GM21367 (cell line): ENCODE results near the gene CFAP97D2.
"Not testable (repeated sequence)": the region's sequence is repeated elsewhere in the genome, so short reads cannot be mapped to it uniquely, and the experiment has no call there.

Experiments
- ATAC-seq: cut with Tn5 transposase; IDR thresholded peaks from one replicate; pipeline ENCODE4 v1.9.1; 2021; ENCODE audit not compliant: unreplicated experiment

CFAP97D2 gene

DNA sequence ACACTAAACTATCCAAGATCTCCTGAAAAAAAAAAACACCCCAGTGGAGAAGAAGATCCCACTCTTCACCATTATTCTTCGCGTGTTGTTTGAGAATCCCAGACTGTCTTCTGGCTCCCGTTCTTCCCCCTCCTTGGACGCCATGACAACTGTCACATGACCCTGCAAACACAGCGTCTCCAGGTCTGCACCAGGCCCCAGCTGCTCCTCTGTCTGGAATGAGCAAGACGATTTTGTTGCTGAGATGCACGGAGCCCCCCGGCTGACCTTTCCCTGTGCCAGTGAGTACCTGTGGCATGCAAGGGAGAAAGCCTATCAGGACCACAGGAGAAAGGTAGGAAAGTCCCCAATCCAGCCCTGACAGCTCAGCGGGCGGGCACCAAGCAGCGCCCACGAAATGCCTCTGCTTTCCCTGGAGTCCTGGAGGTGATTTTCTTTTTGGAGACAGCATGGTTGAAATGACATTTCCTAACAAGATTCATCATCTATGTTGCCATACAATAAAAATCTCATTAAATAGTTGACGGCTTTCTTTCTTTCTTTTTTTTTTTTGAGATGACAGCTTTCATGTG is at the start of gene CFAP97D2:
TSS of gene CFAP97D2 (plus strand) at position 171 of the 572 bp plus-strand sequence. CDS start at position 245, 74 bp downstream.
- ATAC-seq, result no peak

DNA sequence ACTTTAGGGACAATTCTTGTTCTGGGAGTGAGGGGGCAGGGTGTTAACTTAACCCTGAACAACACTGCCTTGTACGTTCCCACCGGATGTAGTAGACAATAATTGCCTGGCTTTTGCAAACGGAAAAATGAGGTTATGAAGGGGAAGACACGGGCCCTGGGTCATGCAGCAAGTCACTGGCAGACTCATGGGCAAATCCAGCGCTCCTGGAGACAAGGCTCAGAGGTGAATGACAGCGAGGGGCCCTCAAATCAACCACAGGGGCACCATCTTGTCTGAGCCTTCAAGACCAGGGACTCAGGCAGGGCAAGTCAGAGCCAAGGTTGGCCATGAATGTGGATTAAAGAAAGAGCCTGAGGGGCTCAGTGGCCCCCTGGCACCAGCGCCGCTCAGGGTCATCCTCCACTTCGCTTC is 49.4 kb upstream of the CFAP97D2 start:
- no peak for ATAC-seq

DNA sequence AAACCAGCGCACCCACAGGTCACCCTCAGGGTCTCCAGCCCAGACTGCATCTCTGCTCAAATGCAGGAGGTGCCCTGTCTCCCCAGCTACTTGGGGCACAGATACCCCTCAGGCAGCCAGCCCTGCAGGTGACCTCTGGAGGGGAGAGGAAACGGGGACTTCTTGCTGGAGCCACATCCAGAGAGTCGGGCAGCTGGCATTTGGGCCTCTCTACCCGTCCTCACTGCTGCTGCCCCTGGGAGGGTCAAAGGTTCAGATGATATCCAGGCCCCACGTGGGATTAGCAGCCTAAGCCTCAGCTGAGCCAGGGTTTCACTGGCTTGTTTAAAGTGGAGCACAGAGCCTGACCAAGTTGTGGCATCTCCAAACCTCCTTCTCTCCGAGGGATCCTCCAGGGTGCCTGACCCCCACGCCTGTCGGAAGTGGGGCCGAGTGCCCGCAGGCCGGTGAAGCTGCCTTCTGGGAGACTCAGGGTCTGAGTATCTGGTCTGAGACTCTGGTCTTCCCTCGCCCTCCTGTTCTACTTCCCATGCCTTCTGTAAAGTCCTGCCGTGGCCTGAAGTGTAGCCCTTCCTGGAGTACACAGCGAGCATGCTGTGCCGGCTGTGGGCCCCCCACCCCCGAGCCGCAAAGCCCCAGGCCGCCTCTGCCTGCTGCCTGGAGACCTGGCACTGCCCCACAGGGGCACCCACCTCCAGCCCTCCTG is 48.8 kb upstream of the CFAP97D2 start:
- ATAC-seq, result no peak

DNA sequence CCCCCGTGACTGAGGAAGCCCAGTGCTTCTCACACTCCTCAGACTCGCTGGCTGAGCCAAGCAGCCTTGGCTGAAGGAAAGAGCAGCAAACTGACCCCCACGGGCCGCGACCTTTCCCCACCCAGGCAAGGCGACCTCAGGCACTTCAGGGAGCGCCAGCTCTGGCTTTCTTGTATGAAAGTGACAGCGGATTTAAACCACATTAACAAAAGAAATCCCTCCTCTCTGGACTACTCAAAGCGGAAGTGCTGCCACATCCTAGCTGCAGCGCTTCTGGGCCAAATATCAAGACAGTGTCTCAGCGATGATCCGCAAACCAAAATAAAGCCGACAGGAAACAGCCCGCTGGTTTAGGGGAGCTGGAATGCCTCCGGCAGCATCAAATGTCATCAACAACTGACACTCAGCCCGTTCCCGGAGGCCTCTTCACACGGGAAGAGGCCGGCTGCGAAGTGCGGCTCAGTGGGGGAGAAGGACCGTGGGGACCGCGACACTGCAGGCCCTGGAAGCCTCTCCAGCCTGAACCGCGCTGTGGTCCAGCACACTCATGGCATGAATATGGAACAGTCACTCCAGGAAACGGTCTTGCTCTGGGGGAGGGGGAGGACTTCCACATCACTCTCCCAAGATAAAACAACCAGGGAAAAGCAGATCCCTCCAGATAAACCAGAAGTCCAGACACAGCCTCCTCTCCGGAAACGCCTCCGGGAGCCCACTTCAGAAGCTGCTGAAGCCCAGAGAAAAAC is 48.0 kb upstream of the CFAP97D2 start:
- ATAC-seq, result no peak

DNA sequence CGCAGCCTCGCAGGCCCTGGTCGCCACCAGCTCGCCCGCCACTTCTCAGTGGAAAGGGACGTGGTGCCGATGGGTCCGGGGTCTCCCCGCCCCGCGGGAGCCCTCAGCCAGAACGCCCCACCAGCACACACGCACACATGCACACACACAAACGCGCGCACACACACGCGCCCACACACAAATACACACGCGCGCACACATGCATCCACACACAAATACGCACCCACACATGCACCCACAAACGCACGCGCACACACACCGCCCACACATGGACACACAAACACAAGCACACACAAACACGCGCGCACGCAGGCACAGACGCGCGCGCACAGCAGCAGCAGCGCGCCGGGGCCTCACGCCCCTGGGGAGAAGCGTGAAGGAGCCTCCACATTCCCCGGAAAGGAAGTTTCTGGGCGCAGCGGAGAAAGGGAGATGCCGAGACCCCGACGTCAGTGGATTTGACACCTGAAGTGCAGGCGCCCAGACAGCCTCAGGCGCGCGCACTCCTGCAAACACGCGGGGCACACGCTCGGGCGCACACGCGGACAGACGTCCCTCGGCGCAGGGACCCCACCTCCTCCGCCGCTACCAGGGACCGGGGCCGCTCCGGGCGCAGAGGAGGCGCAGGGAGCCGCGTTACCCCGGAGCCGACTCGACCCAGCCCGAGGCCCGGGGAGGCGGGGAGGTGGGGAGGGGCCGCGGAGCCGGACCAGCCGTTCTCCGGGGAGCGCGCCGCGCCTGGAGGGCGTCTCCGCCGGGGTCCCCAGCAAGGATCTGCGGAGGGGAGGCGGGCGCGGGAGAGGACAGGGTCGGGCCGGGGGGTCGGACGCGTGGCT is 47.3 kb upstream of the CFAP97D2 start:
- no peak for ATAC-seq

DNA sequence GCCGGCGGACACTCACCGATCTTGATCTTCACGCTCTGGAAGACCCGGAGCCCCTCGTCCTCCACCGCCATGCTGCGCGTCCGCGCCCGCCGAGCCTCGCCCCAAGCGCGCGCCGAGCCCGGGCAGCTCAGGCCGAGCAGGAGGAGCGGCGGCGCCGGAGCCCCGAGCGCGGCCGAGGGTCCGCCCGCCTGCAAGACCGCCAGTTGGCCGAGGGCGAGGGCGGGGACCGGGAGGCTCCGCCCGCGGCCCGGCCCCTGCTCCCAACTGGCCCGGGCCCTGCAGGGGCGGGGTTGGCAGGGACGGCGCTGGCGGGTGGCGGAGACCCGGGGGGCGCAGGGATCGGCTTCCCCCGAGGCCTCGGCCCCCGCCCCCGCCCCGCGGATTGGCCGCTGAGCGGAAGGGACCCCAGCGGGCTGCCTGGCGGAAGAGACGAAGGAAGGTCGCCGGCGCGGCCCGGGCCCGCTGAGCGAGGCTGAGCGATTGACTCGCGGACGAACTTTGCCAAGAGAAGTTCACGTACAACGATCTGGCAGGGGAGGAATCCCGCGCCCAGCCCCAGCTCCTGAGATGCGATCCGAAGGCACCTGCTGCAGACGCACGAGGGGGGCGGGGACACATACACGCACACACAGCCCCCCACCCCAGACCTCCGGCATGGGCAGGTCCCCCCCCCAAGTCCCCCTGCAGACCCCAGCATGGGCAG is 46.5 kb upstream of the CFAP97D2 start, which contains the start of gene RASA3:
TSS of gene RASA3 (minus strand) at position 205 of the 703 bp plus-strand sequence. CDS start at position 71, 134 bp downstream.
- ATAC-seq, result peak; percentile 55

DNA sequence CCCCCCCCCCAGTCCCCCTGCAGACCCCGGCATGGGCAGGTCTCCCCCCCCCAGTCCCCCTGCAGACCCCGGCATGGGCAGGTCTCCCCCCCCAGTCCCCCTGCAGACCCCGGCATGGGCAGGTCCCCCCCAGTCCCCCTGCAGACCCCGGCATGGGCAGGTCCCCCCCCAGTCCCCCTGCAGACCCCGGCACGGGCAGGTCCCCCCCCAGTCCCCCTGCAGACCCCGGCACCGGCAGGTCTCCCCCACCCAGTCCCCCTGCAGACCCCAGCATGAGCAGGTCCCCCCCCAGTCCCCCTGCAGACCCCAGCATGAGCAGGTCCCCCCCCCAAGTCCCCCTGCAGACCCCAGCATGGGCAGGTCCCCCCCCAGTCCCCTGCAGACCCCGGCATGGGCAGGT is 45.9 kb upstream of the CFAP97D2 start:
- ATAC-seq, result not testable (repeated sequence)

DNA sequence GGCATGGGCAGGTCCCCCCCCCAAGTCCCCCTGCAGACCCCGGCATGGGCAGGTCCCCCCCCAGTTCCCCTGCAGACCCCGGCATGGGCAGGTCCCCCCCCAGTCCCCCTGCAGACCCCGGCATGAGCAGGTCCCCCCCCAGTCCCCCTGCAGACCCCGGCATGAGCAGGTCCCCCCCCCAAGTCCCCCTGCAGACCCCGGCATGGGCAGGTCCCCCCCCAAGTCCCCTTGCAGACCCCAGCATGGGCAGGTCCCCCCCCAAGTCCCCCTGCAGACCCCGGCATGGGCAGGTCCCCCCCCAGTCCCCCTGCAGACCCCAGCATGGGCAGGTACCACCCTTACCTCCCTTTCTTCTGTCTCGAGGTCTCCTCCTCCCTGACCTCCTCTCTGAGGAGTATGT is 45.5 kb upstream of the CFAP97D2 start:
- ATAC-seq, result not testable (repeated sequence)

DNA sequence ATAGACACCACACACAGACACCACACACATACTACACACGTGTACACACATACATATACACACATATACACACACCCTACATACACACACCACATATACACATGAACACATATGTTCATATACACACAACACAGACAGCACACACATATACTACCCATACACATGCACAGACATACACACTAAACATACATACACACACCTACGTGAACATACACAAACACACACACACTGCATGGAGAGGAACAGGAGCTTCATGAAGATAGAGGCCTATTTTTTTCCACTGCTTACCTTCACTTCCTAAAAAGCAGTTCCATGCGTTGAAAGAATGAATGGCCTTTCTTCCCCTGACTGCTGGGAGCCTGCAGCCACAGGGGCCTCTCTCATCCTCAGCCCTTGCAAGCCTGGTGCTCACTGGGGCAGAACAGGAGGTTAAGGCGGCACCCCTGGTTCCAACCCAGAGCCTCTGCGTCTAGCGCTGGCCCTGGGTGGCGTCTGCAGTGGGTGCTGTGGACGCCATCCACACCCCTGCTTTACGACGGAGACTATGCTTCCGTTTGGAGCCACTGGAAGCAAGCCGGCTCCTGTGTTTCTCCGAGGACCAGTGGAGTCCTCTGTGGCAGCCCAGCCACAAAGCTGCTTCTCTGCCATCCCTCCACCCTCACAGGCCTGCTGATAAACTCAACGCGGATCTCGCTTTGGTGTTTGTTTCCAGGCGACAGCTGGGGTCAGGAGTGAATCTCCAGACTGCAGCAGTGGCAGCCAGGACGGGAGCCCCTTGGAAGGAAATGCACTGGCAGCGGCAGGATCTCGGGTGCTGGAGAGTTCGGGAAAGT is 44.7 kb upstream of the CFAP97D2 start:
- no peak for ATAC-seq

DNA sequence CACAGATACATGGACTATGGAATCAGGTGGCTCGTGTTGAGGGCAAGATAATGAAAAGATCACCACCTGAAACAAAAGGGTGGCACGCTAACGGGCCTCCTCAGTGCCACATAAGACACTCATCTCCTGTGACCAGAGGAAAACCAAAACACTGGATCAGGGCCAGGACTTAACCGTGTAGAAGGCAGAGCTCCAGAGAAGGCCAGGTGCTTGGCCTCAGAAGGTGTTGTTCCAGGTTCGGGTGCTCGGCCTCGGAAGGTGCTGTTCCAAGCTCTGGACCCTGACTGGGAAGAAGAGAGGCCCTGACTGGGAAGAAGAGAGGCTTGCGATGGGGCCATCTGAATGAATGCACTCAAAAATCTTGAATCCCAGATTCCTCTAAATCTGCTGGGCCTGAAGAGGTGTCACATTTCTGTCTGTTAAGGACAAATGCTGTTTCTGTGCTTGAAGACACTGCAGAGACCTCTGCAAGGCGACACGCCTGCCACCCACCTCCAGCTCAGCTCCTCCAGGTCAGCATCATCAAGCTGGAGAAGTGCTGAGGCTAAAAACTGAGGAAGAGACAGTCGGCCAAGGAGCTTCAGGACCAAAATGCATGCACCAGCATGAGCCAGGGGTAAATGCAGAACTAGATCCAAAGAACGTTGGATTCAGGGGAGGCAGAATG is 44.0 kb upstream of the CFAP97D2 start:
- no peak for ATAC-seq

DNA sequence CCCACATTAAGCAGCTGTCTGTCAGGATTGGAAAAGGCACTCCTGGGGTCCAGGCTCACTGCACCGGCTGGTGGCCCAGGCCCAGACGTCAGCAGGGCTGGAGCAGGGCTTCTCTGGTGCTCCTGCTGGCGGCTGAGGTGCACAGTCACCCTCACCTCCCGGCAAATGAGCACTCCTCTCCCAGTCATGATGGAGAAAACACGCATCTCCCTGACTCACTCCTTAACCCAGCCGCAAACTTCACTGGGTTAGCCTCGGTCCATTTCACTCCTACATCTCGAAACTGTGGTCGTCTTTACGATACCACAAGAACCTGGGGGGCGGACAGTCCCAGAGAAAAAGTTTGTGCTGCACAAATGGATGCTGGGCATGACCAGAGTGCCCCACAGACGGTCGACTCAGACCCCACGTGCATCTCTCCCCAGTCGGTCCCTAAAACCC is 43.3 kb upstream of the CFAP97D2 start:
- ATAC-seq, result no peak

DNA sequence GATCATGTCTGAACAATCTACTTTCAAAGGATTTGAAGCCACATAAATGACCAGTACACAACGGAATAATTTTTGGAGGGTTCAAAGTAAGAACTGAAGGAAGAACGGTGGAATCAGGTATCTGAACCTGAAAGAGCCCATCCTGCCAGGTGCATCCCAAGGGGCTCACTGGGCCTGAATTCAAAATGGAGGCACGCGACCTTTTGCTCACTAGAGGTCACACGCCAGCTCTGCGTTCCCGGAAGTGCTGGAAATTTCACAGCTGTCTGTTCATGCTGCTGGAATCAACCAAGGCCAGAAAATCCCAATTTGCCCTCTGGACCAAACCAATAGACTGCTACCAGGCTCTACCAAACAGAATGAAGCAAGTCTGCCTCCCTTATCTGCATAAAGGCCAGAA is 42.5 kb upstream of the CFAP97D2 start:
- no peak for ATAC-seq

DNA sequence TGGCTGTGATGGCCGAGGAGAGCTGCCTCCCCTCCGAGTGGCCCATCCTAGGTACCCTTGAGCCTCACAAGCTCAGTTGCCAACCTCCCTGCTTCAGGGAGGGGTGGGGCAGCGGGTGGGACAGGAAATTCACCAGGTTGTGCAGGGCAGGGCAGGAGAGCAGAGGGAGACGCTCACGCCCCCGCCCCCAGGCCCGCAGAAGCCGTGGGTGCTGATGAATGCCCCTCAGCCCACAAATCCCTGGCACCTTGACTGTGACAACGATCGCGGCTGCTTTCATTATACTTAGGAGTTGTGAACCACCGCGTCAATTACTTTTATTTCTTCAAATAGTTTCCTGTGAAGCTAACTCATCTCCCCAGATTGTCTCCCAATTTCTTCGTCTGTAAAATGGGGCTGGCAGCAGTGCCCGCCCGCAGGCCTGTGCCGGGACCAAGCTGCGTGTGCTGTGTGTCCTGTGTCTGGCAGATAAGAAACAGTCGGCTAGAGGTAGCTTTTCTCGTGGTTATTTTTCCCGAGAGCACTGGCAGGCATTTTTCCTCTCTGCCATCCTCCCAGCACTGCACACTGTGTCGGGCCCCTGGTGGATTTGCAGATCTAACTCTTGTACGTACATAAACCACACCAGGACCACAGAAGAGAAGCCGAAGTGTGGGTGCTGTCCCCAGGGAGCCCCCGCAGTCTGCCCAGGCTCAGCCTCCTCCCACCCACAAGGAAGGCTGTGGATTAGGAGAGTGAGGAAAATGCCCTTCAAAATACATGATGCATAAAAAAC is 38.7 kb upstream of the CFAP97D2 start:
- ATAC-seq, result no peak

DNA sequence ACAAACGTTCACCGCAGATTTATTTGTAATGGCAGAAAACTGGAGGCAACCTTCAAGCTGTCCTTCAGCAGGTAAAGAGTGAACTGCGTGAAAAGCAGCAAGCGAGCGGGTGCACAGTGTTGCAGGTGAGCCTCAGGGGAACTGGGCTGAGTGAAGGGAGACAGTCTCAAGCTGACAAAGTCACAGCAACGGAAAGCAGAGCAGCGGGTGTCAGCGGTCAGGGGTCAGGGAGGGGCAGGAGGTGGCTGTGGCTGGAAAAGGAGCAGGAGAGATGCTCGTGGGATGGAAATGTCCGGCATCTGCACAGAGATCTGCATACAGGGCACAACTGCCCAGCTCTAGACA is 38.2 kb upstream of the CFAP97D2 start:
- no peak for ATAC-seq

DNA sequence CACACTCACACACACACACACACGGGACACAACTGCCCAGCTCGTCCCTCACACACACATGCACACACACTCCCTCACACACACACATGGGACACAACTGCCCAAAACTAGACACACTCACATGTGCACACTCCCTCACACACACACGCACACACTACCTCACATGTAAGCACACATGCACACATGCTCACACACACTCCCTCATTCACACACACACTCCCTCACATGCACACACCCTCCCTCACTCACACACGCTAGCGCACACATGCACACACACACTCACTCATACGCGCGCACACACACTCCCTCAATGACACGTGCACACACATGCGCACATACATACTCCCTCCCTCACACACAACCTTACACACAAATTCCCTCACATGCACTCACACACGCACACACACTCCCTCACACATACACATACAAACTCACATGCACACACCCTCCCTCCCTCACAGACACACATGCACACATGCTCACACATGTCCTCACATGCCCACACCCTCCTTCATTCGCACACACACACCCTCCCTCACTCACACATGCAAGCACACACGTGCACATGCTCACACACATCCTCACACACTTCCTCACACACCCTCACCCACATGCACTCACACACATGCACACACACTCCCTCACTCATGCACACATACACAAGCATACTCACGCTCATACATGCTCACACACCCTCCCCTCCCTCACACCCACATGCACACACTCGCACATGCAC is 37.6 kb upstream of the CFAP97D2 start:
- ATAC-seq, result no peak

DNA sequence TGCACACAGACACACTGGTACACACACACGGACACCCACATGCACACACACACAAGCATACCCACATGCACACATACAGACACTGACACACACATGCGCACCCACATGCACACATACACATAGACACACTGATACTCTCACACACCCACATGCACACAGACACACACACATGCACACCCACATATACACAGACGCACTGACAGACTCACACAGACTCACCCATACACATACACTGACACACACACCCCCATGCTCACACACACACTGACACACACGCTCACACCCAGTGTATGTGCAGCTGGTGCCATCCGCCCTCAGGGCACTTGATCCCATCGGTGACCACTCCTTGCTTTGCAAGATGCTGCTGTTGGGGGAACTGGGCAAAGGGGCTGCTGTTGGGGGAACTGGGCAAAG is 36.9 kb upstream of the CFAP97D2 start:
- ATAC-seq, result no peak

DNA sequence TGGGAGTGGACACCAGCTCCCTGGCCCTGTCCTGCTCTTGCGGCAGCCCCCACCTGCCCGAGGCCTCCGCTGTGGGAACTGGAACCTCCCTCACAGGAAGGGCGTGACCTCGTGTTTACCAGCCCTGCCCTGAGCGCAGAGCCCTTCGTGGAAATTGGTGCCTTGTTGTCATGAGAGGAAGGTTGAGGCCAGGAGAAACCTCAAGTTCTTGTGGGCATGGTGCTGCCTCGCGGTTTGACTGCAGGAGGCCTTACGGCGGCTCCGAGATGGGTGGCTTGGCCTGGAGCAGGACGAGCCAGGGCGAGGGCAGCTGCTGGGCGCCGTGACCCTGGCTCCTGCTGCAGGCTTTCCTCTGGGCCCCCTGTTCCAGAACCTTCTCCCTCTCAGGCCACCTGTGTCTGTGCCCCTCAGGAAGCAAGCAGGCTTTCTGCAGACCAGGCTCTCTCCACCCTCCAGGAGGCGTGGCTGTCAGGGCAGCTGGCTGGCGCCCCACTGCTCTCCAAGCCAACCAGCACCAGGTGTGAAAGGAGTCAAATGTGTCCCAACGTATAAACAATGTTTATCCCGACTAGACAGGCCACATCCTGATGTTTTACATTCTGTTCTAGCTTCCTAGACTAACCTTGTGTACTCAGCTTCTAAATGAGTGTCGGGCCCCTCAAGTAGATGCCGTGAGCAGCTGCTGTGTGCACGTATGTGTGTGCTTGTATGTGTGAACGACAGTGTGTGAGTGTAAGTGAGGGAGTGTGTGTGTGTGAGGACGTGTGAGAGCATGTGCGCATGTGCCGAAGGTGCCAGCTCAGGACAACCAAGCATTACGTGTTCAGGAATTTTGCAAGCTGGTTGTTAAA is 36.2 kb upstream of the CFAP97D2 start:
- ATAC-seq, result no peak
